H9 (cell line): ENCODE data around the gene MXD4. TPM values are rescaled to one million over a fixed set of nuclear protein-coding genes. Genes with fewer than 3 reads are reported as not detected.

ENCODE experiments used
- DNase-seq: peaks from one replicate; pipeline ENCODE4 v3.0.0-alpha.2; 2017
- H2AFZ ChIP-seq: one replicate; pipeline ENCODE4 v1.6.1; 2013; ENCODE audit warnings: mild to moderate bottlenecking, low read length, control low read depth, moderate library complexity
- H2AK5ac ChIP-seq: 2 replicates; pipeline ENCODE4 v1.6.1; 2013; ENCODE audit warnings: low read length, control low read depth, mixed read lengths; ENCODE audit not compliant: insufficient read length
- H2BK120ac ChIP-seq: one replicate; pipeline ENCODE4 v1.6.1; 2013; ENCODE audit warnings: low read depth, mild to moderate bottlenecking, low read length, control low read depth, inconsistent platforms; ENCODE audit not compliant: poor library complexity, severe bottlenecking
- H2BK12ac ChIP-seq: 2 replicates; pipeline ENCODE4 v1.6.1; 2013; ENCODE audit warnings: low read length, control low read depth, mixed read lengths, low read depth; ENCODE audit not compliant: insufficient read length
- H2BK15ac ChIP-seq: 2 replicates; pipeline ENCODE4 v1.6.1; 2013; ENCODE audit warnings: low read depth, low read length, control low read depth
- H2BK20ac ChIP-seq: one replicate; pipeline ENCODE4 v1.6.1; 2013; ENCODE audit warnings: low read depth, mild to moderate bottlenecking, low read length, control low read depth, inconsistent platforms; ENCODE audit not compliant: poor library complexity, severe bottlenecking
- H2BK5ac ChIP-seq: 2 replicates; pipeline ENCODE4 v1.6.1; 2013; ENCODE audit warnings: low read length, control low read depth, mixed read lengths; ENCODE audit not compliant: insufficient read length
- H3K14ac ChIP-seq: 2 replicates; pipeline ENCODE4 v1.6.1; 2013; ENCODE audit warnings: low read length, control low read depth; ENCODE audit not compliant: insufficient read depth
- H3K18ac ChIP-seq: 2 replicates; pipeline ENCODE4 v1.6.1; 2013; ENCODE audit warnings: low read depth, mild to moderate bottlenecking, mixed read lengths, low read length, control low read depth; ENCODE audit not compliant: insufficient read length
- H3K23ac ChIP-seq: 2 replicates; pipeline ENCODE4 v1.6.1; 2013; ENCODE audit warnings: low read length, control low read depth, mixed read lengths, low read depth; ENCODE audit not compliant: insufficient read length
- H3K23me2 ChIP-seq: 2 replicates; pipeline ENCODE4 v1.6.1; 2013; ENCODE audit warnings: low read depth, mild to moderate bottlenecking, mixed read lengths, low read length, control low read depth; ENCODE audit not compliant: insufficient read length, poor library complexity, severe bottlenecking
- H3K27ac ChIP-seq: 2 replicates; pipeline ENCODE4 v1.5.1; 2013; ENCODE audit warnings: low read length, control low read depth, mixed read lengths, low read depth; ENCODE audit not compliant: insufficient read length
- H3K27me3 ChIP-seq: 2 replicates; pipeline ENCODE4 v1.6.1; 2013; ENCODE audit warnings: low read length, control low read depth, inconsistent platforms; ENCODE audit not compliant: insufficient read depth
- H3K4ac ChIP-seq: 2 replicates; pipeline ENCODE4 v1.6.1; 2013; ENCODE audit warnings: low read depth, mild to moderate bottlenecking, control low read depth, inconsistent platforms, low read length, moderate library complexity
- H3K4me1 ChIP-seq: 2 replicates; pipeline ENCODE4 v1.6.1; 2013; ENCODE audit warnings: low read length, control low read depth, inconsistent platforms; ENCODE audit not compliant: insufficient read depth
- H3K4me2 ChIP-seq: 2 replicates; pipeline ENCODE4 v1.6.1; 2013; ENCODE audit warnings: low read length, control low read depth, mixed read lengths; ENCODE audit not compliant: insufficient read length, insufficient read depth
- H3K56ac ChIP-seq: 2 replicates; pipeline ENCODE4 v1.6.1; 2013; ENCODE audit warnings: low read depth, mild to moderate bottlenecking, mixed read lengths, low read length, control low read depth; ENCODE audit not compliant: insufficient read length
- H3K79me1 ChIP-seq: 2 replicates; pipeline ENCODE4 v1.6.1; 2013; ENCODE audit warnings: low read depth, mild to moderate bottlenecking, moderate library complexity, low read length, control low read depth, inconsistent platforms; ENCODE audit not compliant: insufficient read depth, poor library complexity, severe bottlenecking
- H3K79me2 ChIP-seq: 2 replicates; pipeline ENCODE4 v1.6.1; 2013; ENCODE audit warnings: low read length, control low read depth, inconsistent platforms; ENCODE audit not compliant: insufficient read depth
- H3K9ac ChIP-seq: 2 replicates; pipeline ENCODE4 v1.6.1; 2013; ENCODE audit warnings: low read length, control low read depth, mixed read lengths; ENCODE audit not compliant: insufficient read length; ENCODE audit errors: extremely low read depth
- H3K9me3 ChIP-seq: one replicate; pipeline ENCODE4 v1.6.1; 2013; ENCODE audit warnings: low read depth, low read length, inconsistent platforms; ENCODE audit not compliant: control insufficient read depth
- H3T11ph ChIP-seq: one replicate; pipeline ENCODE4 v1.6.1; 2013; ENCODE audit warnings: mild to moderate bottlenecking, low read length, control low read depth, inconsistent platforms
- H4K20me1 ChIP-seq: one replicate; pipeline ENCODE4 v1.6.1; 2013; ENCODE audit not compliant: control insufficient read depth, insufficient read length, insufficient read depth
- H4K5ac ChIP-seq: 2 replicates; pipeline ENCODE4 v1.6.1; 2013; ENCODE audit warnings: low read depth, mild to moderate bottlenecking, mixed read lengths, low read length, control low read depth; ENCODE audit not compliant: insufficient read length
- H4K8ac ChIP-seq: replicated peaks from 2 replicates; pipeline ENCODE4 v1.6.1; 2013; ENCODE audit warnings: low read length, control low read depth, mixed read lengths, low read depth; ENCODE audit not compliant: insufficient read length
- H4K91ac ChIP-seq: 2 replicates; pipeline ENCODE4 v1.6.1; 2013; ENCODE audit warnings: low read depth, mild to moderate bottlenecking, moderate library complexity, mixed read lengths, low read length, control low read depth; ENCODE audit not compliant: insufficient read length
- H3K27ac Mint-ChIP-seq, 3 experiments: 2 replicates in 2 of 3; 3 replicates in 1 of 3; pipeline ENCODE4 v1.8.0; 2020 to 2021; ENCODE audit warnings: mixed read lengths in 3 of 3, mild to moderate bottlenecking in 1 of 3, moderate library complexity in 1 of 3
- H3K27me3 Mint-ChIP-seq: 2 replicates; pipeline ENCODE4 v1.8.0; 2021; ENCODE audit warnings: low read depth, mild to moderate bottlenecking, moderate library complexity, mixed read lengths
- H3K36me3 Mint-ChIP-seq, 3 experiments: 2 replicates in 2 of 3; 3 replicates in 1 of 3; pipeline ENCODE4 v1.8.0; 2020 to 2021; ENCODE audit warnings: low read depth in 3 of 3, mixed read lengths in 3 of 3; ENCODE audit not compliant: insufficient read depth in 1 of 3
- H3K4me1 Mint-ChIP-seq, 2 experiments: 2 replicates each; pipeline ENCODE4 v1.8.0; 2020; ENCODE audit warnings: mixed read lengths in 2 of 2
- H3K4me3 Mint-ChIP-seq, 2 experiments: 2 replicates in 1 of 2; 3 replicates in 1 of 2; pipeline ENCODE4 v1.8.0; 2020 to 2021; ENCODE audit warnings: mild to moderate bottlenecking in 2 of 2, mixed read lengths in 2 of 2, moderate library complexity in 1 of 2
- H3K9me3 Mint-ChIP-seq, 2 experiments: 2 replicates in 1 of 2; 3 replicates in 1 of 2; pipeline ENCODE4 v1.8.0; 2020; ENCODE audit warnings: mild to moderate bottlenecking in 2 of 2, mixed read lengths in 2 of 2, moderate library complexity in 1 of 2
- CTCF ChIP-seq: fragments of 200-600 bp; sonication (generic); conservative IDR thresholded peaks from 3 replicates; pipeline ENCODE4 v1.8.0; 2021; ENCODE audit warnings: antibody characterized with exemption, mild to moderate bottlenecking
- WGBS: extraction: QIAGEN DNeasy Blood & Tissue Kit; methylation state at CpG from one replicate; pipeline ENCODE4 v1.1.7; 2013; ENCODE audit warnings: missing lambda C conversion rate, low lambda C conversion rate, mixed read lengths; ENCODE audit not compliant: insufficient read length; ENCODE audit errors: extremely low coverage; 5-methylcytosine and 5-hydroxymethylcytosine counted together
- total RNA-seq: library from RNA; stranded (reverse); gene quantifications from 2 replicates; pipeline ENCODE4 v1.2.1, GENCODE V29; 2021

Gene MXD4
- total RNA-seq, 1 experiment from 2014 or later = 24.1 TPM

- Histone ChIP-seq H4K5ac (no peak overlapping the region), H3K27me3 (no peaks in the 10 kb centered on the region), H2BK15ac (no peak overlapping the region), H3K4me1 (no peaks in the 10 kb centered on the region), H3K4me2 (no peak overlapping the region), H2BK12ac (no peak overlapping the region), H4K91ac (no peak overlapping the region), H3K9ac (no peak overlapping the region), H3K27ac (no peak overlapping the region), H4K8ac (no peak overlapping the region), H2AK5ac (no peak overlapping the region), H4K20me1 (no peaks in the 10 kb centered on the region), H3K9me3 (peaks cover 6% of the 10 kb centered on the region), H2BK120ac (no peak overlapping the region), H2BK20ac (no peak overlapping the region), H3K4ac (no peak overlapping the region), H3K23ac (no peak overlapping the region), H3K79me2 (no peaks in the 10 kb centered on the region), H3K79me1 (no peaks in the 10 kb centered on the region), H2AFZ (no peak overlapping the region), H3K23me2 (no peaks in the 10 kb centered on the region), H3T11ph (no peak overlapping the region), H2BK5ac (no peak overlapping the region), H3K56ac (no peak overlapping the region), H3K18ac (no peak overlapping the region), H3K14ac (peak overlapping the region; percentile 9; the same call in 1 of the 2 replicates)
- no CpG with 5 or more reads among the region's 23 CpGs for WGBS
- Mint-ChIP-seq H3K9me3 (peaks cover 10 to 14% of the 10 kb centered on the region in 2 experiments), H3K36me3 (peaks cover 6 to 9% (median 7%) of the 10 kb centered on the region in 3 experiments; a peak in 6 of 7 replicates), H3K4me3 (no peak overlapping the region), H3K27ac (no peak overlapping the region; a peak in 1 of 7 replicates), H3K4me1 (peaks cover 3 to 12% of the 10 kb centered on the region in 2 experiments; a peak in 3 of 4 replicates), H3K27me3 (no peaks in the 10 kb centered on the region; the same call in none of the 2 replicates)
- no peak for TF ChIP-seq CTCF
- DNase-seq = no peak
Observed at GRCh38 chr4:2298532-2298991, 36.7 kb upstream of the MXD4 start.
